Left lung (tissue), 14 donors: ENCODE measurements around the gene TRIM50. TPM values are rescaled to one million over a fixed set of nuclear protein-coding genes. Genes with fewer than 3 reads are reported as not detected.
A peak's percentile ranks its signal among the peaks of the same experiment; 100 is the strongest.
"Not testable (repeated sequence)": the region's sequence is repeated elsewhere in the genome, so short reads cannot be mapped to it uniquely, and the experiment has no call there.

Experiments
- ATAC-seq: fragments of 200-7000 bp; cut with Tn5 transposase; one replicate; pipeline ENCODE4 v1.9.1; 2020; ENCODE audit warnings: moderate library complexity
- DNase-seq, 4 donors: peaks; one replicate each; pipeline ENCODE4 v3.0.0-alpha.2; 2013 to 2020
- H3K27ac ChIP-seq, 2 donors: fragments of 200-600 bp; sonication (generic) in 1 of 2; one replicate each; pipeline versions ENCODE4 v1.5.0 to v1.8.0; 2020 to 2021
- H3K27me3 ChIP-seq, 2 donors: fragments of 200-600 bp; sonication (generic) in 1 of 2; one replicate each; pipeline versions ENCODE4 v1.5.0 to v1.8.0; 2020 to 2021
- H3K36me3 ChIP-seq, 2 donors: fragments of 200-600 bp; sonication (generic) in 1 of 2; one replicate each; pipeline versions ENCODE4 v1.5.0 to v1.8.0; 2020 to 2021
- H3K4me1 ChIP-seq, 2 donors: fragments of 200-600 bp; one replicate each; pipeline ENCODE4 v1.8.0; 2021
- H3K4me3 ChIP-seq, 2 donors: fragments of 200-600 bp; sonication (generic) in 1 of 2; one replicate each; pipeline versions ENCODE4 v1.5.0 to v1.8.0; 2020 to 2021; ENCODE audit warnings: mild to moderate bottlenecking in 1 of 2
- H3K9me3 ChIP-seq, 2 donors: fragments of 200-600 bp; sonication (generic) in 1 of 2; one replicate each; pipeline versions ENCODE4 v1.5.0 to v1.8.0; 2020 to 2021
- intact Hi-C, 2 donors: fragments of 100-400 bp; cut with DNase I; formaldehyde crosslinking; loops; one replicate each; pipeline versions ENCODE4 v1.11.2 to v1.14.2; 2022
- long read RNA-seq, 12 donors: library from polyadenylated mRNA in 2 of 12; unstranded in 2 of 12; transcript quantifications; one replicate each; pipeline ENCODE4 v2.0.0 and lab custom pipeline, GENCODE V29; 2019 to 2026
- polyA plus RNA-seq, 6 donors: library from polyadenylated mRNA; unstranded; fragments of 120-200 nt; gene quantifications; one replicate each; pipeline ENCODE4 v1.2.1, GENCODE V29; 2013; ENCODE audit not compliant: insufficient read length in 6 of 6
- total RNA-seq, 2 donors: library from RNA; stranded (reverse); fragmentation: NEBNext Ultra II Directional; extraction: Animal tissue kit (Norgen Biotek cat#: 25700); gene quantifications; one replicate each; pipeline ENCODE4 v1.2.1, GENCODE V29; 2021
- TF ChIP-seq, protein P1 (sequence below), 2 donors: fragments of 200-600 bp; sonication (generic) in 1 of 2; IDR thresholded peaks; one replicate each; pipeline versions ENCODE4 v1.5.0 to v1.8.0; 2021; ENCODE audit warnings: antibody characterized with exemption in 2 of 2
- donor health status: DM: no; HTN: yes; CAD: no.
- donor health status: DM: no; HTN: no; CAD: no.

Gene TRIM50
- total RNA-seq = under 1 TPM; 0.34 to 0.38 TPM
- under 1 TPM in 5 of 6 donors, not detected in 1; 0.20 to 0.30 (median 0.27) TPM for polyA plus RNA-seq
- long read RNA-seq, donor 1 = 0 reads
- long read RNA-seq, donor 2 = 0 reads
- long read RNA-seq, donor 3 = 0 reads
- long read RNA-seq, donor 4 = 0 reads
- long read RNA-seq, donor 5 = 0 reads
- long read RNA-seq, donor 6 = 0 reads
- long read RNA-seq, donor 7 = 0 reads
- long read RNA-seq, donor 8 = 0 reads
- long read RNA-seq, donor 9 = 0 reads
- long read RNA-seq, donor 10 = 0 reads
- long read RNA-seq, donor 11 = 0 reads
- long read RNA-seq, donor 12 = 0 reads

DNA sequence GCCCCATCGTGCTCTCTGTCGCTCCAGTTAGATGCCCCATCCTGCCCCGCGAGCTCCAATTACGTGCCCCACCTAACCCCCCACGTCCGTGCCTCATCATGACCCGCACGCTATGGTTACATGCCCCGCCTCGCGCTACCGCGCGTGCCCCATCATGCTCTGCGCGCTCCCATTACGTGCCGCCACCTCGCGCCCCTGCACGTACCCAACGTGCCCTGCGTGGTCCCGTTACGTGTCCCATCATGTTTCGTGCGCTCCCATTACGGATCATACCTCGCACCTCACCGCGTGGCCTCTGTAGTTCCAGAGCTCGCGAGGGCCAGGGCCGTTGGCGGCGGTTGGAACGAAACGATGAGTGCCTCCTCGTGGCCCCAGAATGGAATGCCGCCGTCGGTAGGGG, at the start of gene TRIM50, which contains the start of gene FKBP6:
TRIM50 (minus strand) TSS at position 161 of the 400 bp plus-strand sequence. CDS start 3,295 bp downstream, outside the sequence.
FKBP6 (plus strand) TSS at position 240 of the 400 bp plus-strand sequence. CDS start 268 bp downstream, outside the sequence.
- intact Hi-C loops, H3K27me3 ChIP-seq, H3K9me3 ChIP-seq, ATAC-seq, H3K36me3 ChIP-seq, H3K4me3 ChIP-seq, H3K27ac ChIP-seq: not testable (repeated sequence)
- peak in 1 of 4 donors; percentile 77 for DNase-seq
- peaks cover 0 to 12% of the 10 kb centered on the region in 2 donors for H3K4me1 ChIP-seq

DNA sequence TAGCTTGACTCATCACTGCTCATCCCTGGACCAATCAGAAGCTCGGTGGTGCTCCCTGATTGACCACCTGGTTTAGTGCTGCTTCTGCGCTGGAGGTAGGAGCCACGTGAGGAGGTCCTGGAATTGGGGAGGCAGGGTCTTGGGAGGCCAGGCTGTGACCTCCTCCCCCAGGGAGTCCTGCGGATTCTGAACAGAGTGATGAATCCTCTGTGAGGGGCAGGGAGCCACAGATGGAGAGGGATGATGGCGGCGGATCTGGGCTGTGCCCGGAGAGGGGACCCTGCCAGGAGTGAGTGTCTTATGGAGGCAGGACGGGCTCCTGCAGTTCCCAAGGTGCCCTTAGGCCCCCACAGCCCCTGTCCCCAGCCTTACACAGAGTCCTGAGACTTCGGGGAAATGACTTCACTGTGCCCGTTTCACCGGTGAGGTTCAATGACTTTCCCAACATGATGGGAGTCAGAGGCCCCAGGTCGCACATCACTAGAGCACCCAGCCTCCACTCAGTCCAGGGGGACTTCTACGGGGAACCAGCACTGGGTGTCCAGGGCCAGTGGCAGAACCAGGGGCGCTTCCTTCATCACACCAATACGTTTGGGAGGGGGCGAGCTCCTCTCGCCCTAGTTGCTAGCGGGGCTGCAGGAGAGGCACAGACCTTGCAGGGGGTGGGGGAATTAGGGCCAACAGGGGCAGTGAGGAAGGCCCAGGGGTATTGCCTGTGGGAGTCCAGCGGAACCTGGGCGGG, 49.0 kb upstream of the TRIM50 start:
- TF ChIP-seq, protein P1, sequence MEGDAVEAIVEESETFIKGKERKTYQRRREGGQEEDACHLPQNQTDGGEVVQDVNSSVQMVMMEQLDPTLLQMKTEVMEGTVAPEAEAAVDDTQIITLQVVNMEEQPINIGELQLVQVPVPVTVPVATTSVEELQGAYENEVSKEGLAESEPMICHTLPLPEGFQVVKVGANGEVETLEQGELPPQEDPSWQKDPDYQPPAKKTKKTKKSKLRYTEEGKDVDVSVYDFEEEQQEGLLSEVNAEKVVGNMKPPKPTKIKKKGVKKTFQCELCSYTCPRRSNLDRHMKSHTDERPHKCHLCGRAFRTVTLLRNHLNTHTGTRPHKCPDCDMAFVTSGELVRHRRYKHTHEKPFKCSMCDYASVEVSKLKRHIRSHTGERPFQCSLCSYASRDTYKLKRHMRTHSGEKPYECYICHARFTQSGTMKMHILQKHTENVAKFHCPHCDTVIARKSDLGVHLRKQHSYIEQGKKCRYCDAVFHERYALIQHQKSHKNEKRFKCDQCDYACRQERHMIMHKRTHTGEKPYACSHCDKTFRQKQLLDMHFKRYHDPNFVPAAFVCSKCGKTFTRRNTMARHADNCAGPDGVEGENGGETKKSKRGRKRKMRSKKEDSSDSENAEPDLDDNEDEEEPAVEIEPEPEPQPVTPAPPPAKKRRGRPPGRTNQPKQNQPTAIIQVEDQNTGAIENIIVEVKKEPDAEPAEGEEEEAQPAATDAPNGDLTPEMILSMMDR (IDR thresholded peaks at IDR 0.05) = no peak
- H3K27me3 ChIP-seq = peaks cover 6 to 47% of the 10 kb centered on the region in 2 donors
- H3K4me1 ChIP-seq = no peaks in the 10 kb centered on the region
- H3K9me3 ChIP-seq = no peaks in the 10 kb centered on the region
- no peak overlapping the region for H3K4me3 ChIP-seq
- intact Hi-C loops = no loop called here
- DNase-seq = no peak
- H3K36me3 ChIP-seq = no peaks in the 10 kb centered on the region
- ATAC-seq = no peak
- no peak overlapping the region for H3K27ac ChIP-seq

DNA sequence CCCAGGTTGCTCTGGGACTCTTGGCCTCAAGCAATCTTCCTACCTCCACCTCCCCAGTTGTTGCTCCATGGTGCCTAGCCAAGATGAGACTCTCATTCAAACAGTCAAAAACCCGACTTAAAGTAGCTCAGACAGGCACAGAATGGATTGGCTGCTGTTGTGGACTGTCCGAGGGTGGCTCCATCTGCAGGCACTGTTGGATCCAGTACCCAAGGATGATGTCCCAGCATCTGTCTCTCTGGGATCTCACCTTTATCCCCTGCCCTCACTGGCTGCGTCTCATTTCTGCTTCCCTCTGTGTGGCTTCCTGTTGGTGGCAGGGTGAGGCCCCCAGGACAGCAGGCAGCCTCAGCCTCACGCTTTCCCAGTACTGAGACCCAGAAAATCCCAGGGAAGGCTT, 48.4 kb upstream of the TRIM50 start:
- DNase-seq, intact Hi-C loops: not testable (repeated sequence)

DNA sequence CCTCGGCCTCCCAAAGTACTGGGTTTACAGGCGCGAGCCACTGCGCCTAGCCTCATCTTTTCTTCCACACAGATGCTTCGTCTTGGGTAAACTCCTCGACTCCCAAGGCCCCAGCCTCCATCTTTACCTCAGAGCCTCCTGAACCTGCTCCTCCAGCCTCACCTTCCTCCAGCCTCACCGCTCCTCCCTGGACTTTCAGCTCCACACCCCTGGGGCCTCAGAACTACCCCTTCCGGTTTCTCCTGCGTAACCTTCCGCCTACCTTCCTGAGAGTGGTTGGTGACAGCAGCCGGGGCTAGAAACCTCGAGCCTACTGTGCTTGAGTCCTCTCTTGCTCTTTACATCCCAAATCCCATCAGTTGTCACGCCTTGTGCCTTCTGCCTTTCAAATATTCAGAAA, 45.9 kb upstream of the TRIM50 start:
- Histone ChIP-seq H3K4me3 (no peak overlapping the region), H3K4me1 (no peaks in the 10 kb centered on the region), H3K9me3 (no peaks in the 10 kb centered on the region), H3K27ac (no peak overlapping the region), H3K27me3 (peaks cover 6 to 28% of the 10 kb centered on the region in 2 donors), H3K36me3 (no peaks in the 10 kb centered on the region)
- TF ChIP-seq, protein P1 (IDR thresholded peaks at IDR 0.05) = no peak
- intact Hi-C loops = no loop called here
- ATAC-seq (no peak), DNase-seq (no peak)

More for the DNA sequence above, 48.4 kb upstream of the TRIM50 start:
- not testable (repeated sequence) for H3K4me1 ChIP-seq, H3K36me3 ChIP-seq, H3K27ac ChIP-seq, ATAC-seq, H3K4me3 ChIP-seq, H3K9me3 ChIP-seq
- H3K27me3 ChIP-seq = peaks cover 6 to 47% of the 10 kb centered on the region in 2 donors

DNA sequence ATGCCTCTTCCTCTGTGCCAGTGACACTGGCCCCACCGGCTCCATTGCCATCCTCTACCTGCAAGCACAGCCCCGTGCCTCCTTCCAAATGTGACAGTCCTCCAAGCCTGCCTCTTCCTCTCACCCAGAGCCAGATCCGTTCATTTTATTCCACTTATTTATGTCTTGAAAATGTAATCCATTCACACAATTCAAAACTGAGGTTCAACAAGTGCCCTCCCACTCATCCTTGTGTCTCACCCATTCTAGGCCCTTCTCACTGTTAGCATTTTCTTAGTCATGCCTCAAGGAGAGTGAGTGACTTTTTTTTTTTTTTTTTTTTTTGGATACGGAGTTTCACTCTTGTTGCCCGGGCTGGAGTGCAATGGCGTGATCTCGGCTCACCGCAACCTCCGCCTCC, 41.7 kb upstream of the TRIM50 start:
- TF ChIP-seq, protein P1 (IDR thresholded peaks at IDR 0.05) = no peak
- Histone ChIP-seq H3K36me3 (no peaks in the 10 kb centered on the region), H3K27me3 (no peaks in the 10 kb centered on the region), H3K9me3 (no peaks in the 10 kb centered on the region), H3K4me1 (no peaks in the 10 kb centered on the region), H3K27ac (no peak overlapping the region), H3K4me3 (no peak overlapping the region)
- intact Hi-C loops = no loop called here
- no peak for DNase-seq
- ATAC-seq = no peak

DNA sequence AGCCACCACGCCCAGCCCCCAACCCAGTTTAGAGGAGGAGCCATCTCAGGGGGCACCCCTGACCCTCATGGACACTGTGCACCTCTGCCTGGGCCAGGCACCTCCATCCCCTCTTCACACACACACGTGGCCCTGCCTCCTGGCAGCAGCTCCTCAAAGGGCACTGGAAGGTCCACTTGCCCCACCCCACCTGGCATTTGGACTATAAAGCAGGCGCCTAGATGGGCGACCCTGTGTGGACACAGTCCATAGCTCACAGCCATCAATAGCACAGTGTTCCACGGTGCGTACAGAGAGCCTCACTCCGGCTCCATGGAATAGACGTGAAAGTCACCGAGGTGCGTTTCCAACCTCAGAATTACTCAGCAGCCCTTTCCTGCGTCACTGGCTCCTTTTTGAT, 41.1 kb upstream of the TRIM50 start:
- no peak for DNase-seq
- H3K27ac ChIP-seq = no peak overlapping the region
- H3K4me1 ChIP-seq = no peaks in the 10 kb centered on the region
- TF ChIP-seq, protein P1 (IDR thresholded peaks at IDR 0.05) = no peak
- ATAC-seq = no peak
- no peak overlapping the region for H3K4me3 ChIP-seq
- H3K27me3 ChIP-seq = peaks cover 0 to 6% of the 10 kb centered on the region in 2 donors
- intact Hi-C loops = no loop called here
- no peaks in the 10 kb centered on the region for H3K9me3 ChIP-seq
- H3K36me3 ChIP-seq = no peaks in the 10 kb centered on the region
